RWPE2 (cell line): ENCODE results near the gene PCDH20.

Experiments
- ATAC-seq: fragments of 200-7000 bp; cut with Tn5 transposase; 3 replicates; pipeline ENCODE4 v1.9.1; 2021; ENCODE audit warnings: low read depth
- DNase-seq: peaks from one replicate; pipeline ENCODE4 v3.0.0-alpha.2; 2020; ENCODE audit warnings: low spot score
- H3K27ac ChIP-seq: fragments of 450-650 bp; 2 replicates; pipeline ENCODE4 v1.5.1; 2017; ENCODE audit warnings: mild to moderate bottlenecking; ENCODE audit not compliant: poor library complexity, severe bottlenecking
- H3K27me3 ChIP-seq: fragments of 250-450 bp; sonication (Bioruptor Pico); 2 replicates; pipeline ENCODE4 v1.5.1; 2021; ENCODE audit warnings: mild to moderate bottlenecking, moderate library complexity; ENCODE audit not compliant: insufficient read depth, poor library complexity, severe bottlenecking
- H3K36me3 ChIP-seq: fragments of 250-450 bp; sonication (Bioruptor Pico); 2 replicates; pipeline ENCODE4 v1.5.1; 2020; ENCODE audit warnings: low read depth, mild to moderate bottlenecking, moderate library complexity
- H3K4me1 ChIP-seq: fragments of 250-450 bp; sonication (Bioruptor Pico); 2 replicates; pipeline ENCODE4 v1.5.1; 2021; ENCODE audit warnings: mild to moderate bottlenecking, moderate library complexity; ENCODE audit not compliant: insufficient read depth, poor library complexity, severe bottlenecking
- H3K4me3 ChIP-seq: fragments of 250-450 bp; sonication (Bioruptor Pico); 2 replicates; pipeline ENCODE4 v1.5.1; 2021; ENCODE audit warnings: mild to moderate bottlenecking, moderate library complexity; ENCODE audit not compliant: severe bottlenecking
- H3K9me3 ChIP-seq: fragments of 250-450 bp; sonication (Bioruptor Pico); 2 replicates; pipeline ENCODE4 v1.5.1; 2021; ENCODE audit warnings: mild to moderate bottlenecking, moderate library complexity; ENCODE audit not compliant: severe bottlenecking
- CTCF ChIP-seq: fragments of 450-650 bp; IDR thresholded peaks from one replicate; pipeline ENCODE4 v1.5.1; 2017; ENCODE audit warnings: mild to moderate bottlenecking, moderate library complexity; ENCODE audit not compliant: poor library complexity, severe bottlenecking

Gene PCDH20

GRCh38 chr13:61415749-61416148 is at the start of gene PCDH20:
PCDH20 (minus strand) TSS chr13:61415849; CDS start chr13:61415158, 691 bp downstream.
- H3K4me3 ChIP-seq = peak within 1 kb of the TSS; percentile 10
- ATAC-seq = no peak
- no peak within 1 kb of the TSS for H3K27ac ChIP-seq
- H3K36me3 ChIP-seq = no peaks in the 10 kb centered on the region
- H3K27me3 ChIP-seq = peaks cover 35% of the 10 kb centered on the region
- no peaks in the 10 kb centered on the region for H3K9me3 ChIP-seq
- TF ChIP-seq CTCF = no peak
- DNase-seq = no peak
- no peaks in the 10 kb centered on the region for H3K4me1 ChIP-seq

- Histone ChIP-seq H3K4me1 (no peaks in the 10 kb centered on the region), H3K27me3 (no peaks in the 10 kb centered on the region), H3K9me3 (no peaks in the 10 kb centered on the region), H3K36me3 (no peaks in the 10 kb centered on the region), H3K4me3 (no peak overlapping the region), H3K27ac (no peak overlapping the region)
- DNase-seq (no peak), ATAC-seq (no peak)
- TF ChIP-seq CTCF = no peak
These were observed 47.4 kb upstream of the PCDH20 start for GRCh38 chr13:61463024-61463423.

- DNase-seq (no peak), ATAC-seq (no peak)
- no peaks in the 10 kb centered on the region for H3K9me3 ChIP-seq
- H3K4me3 ChIP-seq = no peak overlapping the region
- no peak overlapping the region for H3K27ac ChIP-seq
- H3K27me3 ChIP-seq = no peaks in the 10 kb centered on the region
- H3K4me1 ChIP-seq = no peaks in the 10 kb centered on the region
- no peaks in the 10 kb centered on the region for H3K36me3 ChIP-seq
- TF ChIP-seq CTCF = no peak
These were observed 37.5 kb upstream of the PCDH20 start for GRCh38 chr13:61453121-61453520.

GRCh38 chr13:61432029-61432428 is 16.4 kb upstream of the PCDH20 start:
- no peaks in the 10 kb centered on the region for H3K36me3 ChIP-seq
- no peaks in the 10 kb centered on the region for H3K4me1 ChIP-seq
- no peaks in the 10 kb centered on the region for H3K9me3 ChIP-seq
- DNase-seq = no peak
- H3K27me3 ChIP-seq = no peaks in the 10 kb centered on the region
- no peak for TF ChIP-seq CTCF
- no peak overlapping the region for H3K4me3 ChIP-seq
- H3K27ac ChIP-seq = no peak overlapping the region
- no peak for ATAC-seq

GRCh38 chr13:61423915-61424314 is 8.3 kb upstream of the PCDH20 start:
- no peaks in the 10 kb centered on the region for H3K4me1 ChIP-seq
- no peak overlapping the region for H3K27ac ChIP-seq
- no peak for ATAC-seq
- no peak overlapping the region for H3K4me3 ChIP-seq
- TF ChIP-seq CTCF = no peak
- no peaks in the 10 kb centered on the region for H3K27me3 ChIP-seq
- H3K9me3 ChIP-seq = no peaks in the 10 kb centered on the region
- H3K36me3 ChIP-seq = no peaks in the 10 kb centered on the region
- no peak for DNase-seq
